T-helper 17 cell (primary cell): ENCODE measurements around the gene PARD3. TPM values are rescaled to one million over a fixed set of nuclear protein-coding genes. Genes with fewer than 3 reads are reported as not detected.

ENCODE experiments used
- ATAC-seq: fragments of 150-1000 bp; cut with Tn5 transposase; 2 replicates; pipeline ENCODE4 v1.10.0; 2021; ENCODE audit warnings: mild to moderate bottlenecking, moderate library complexity
- DNase-seq, 3 donors: peaks; one replicate each; pipeline versions ENCODE4 v3.0.0 to v3.0.0-alpha.2; 2020 to 2021
- H3K9me3 ChIP-seq: one replicate; pipeline ENCODE4 v1.7.0; 2013; ENCODE audit warnings: low read length, mild to moderate bottlenecking; ENCODE audit not compliant: control insufficient read depth, poor library complexity, severe bottlenecking
- H3K27ac Mint-ChIP-seq: one replicate; pipeline ENCODE4 v1.8.0; 2022; ENCODE audit warnings: mild to moderate bottlenecking, moderate library complexity, mixed read lengths
- H3K27me3 Mint-ChIP-seq: one replicate; pipeline ENCODE4 v1.8.0; 2022; ENCODE audit warnings: mixed read lengths
- H3K36me3 Mint-ChIP-seq: one replicate; pipeline ENCODE4 v1.8.0; 2022; ENCODE audit warnings: low read depth, mixed read lengths
- H3K4me1 Mint-ChIP-seq: one replicate; pipeline ENCODE4 v1.8.0; 2022; ENCODE audit warnings: mild to moderate bottlenecking, mixed read lengths
- H3K4me3 Mint-ChIP-seq: one replicate; pipeline ENCODE4 v1.8.0; 2022; ENCODE audit warnings: mild to moderate bottlenecking, moderate library complexity, mixed read lengths
- total RNA-seq, 4 donors: library from RNA in 2 of 4; stranded (reverse) in 2 of 4; gene quantifications; one replicate each; pipeline ENCODE4 v1.2.3 and lab custom pipeline; 2022 to 2026

Gene PARD3
- total RNA-seq, 2 donors from 2014 or later: 0.32 to 8.2 TPM

- no peak overlapping the region for H3K4me3 Mint-ChIP-seq
- no peaks in the 10 kb centered on the region for H3K36me3 Mint-ChIP-seq
- ATAC-seq (no peak), DNase-seq (no peak)
- peaks cover 45% of the 10 kb centered on the region for H3K27me3 Mint-ChIP-seq
- H3K27ac Mint-ChIP-seq: no peak overlapping the region
- no peaks in the 10 kb centered on the region for H3K9me3 ChIP-seq
- H3K4me1 Mint-ChIP-seq: no peaks in the 10 kb centered on the region
Measured at GRCh38 chr10:34203966-34204630, 611.0 kb downstream of the PARD3 start.

GRCh38 chr10:34200355-34200901, 614.7 kb downstream of the PARD3 start:
- H3K27me3 Mint-ChIP-seq: peaks cover 44% of the 10 kb centered on the region
- H3K27ac Mint-ChIP-seq: no peak overlapping the region
- no peak for ATAC-seq
- no peak overlapping the region for H3K4me3 Mint-ChIP-seq
- H3K9me3 ChIP-seq: no peaks in the 10 kb centered on the region
- no peaks in the 10 kb centered on the region for H3K36me3 Mint-ChIP-seq
- H3K4me1 Mint-ChIP-seq: no peaks in the 10 kb centered on the region
- DNase-seq: no peak

- DNase-seq (no peak), ATAC-seq (no peak)
- Mint-ChIP-seq H3K27ac (no peak overlapping the region), H3K27me3 (peaks cover 40% of the 10 kb centered on the region), H3K36me3 (no peaks in the 10 kb centered on the region), H3K4me1 (no peaks in the 10 kb centered on the region), H3K4me3 (no peak overlapping the region)
- no peaks in the 10 kb centered on the region for H3K9me3 ChIP-seq
Measured at GRCh38 chr10:34198953-34199352, 616.1 kb downstream of the PARD3 start.

DNA sequence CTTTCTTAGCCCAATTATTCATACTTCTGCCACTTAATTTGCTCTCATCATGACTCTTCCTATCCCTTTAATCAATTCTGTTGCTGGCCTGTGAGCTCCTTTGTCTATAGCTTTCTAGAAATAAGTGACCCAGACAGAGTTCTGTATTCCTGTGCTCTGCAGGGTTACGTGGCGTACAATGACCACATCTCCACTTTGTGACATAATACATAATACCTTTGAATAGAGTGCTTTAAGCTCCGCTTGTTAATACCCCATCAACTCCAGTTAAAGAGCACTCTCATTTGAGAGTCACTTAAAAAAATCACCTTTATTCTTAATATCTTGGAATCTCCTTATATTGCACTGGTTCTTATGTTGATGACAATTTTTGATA, 619.0 kb downstream of the PARD3 start:
- no peak overlapping the region for H3K27ac Mint-ChIP-seq
- peaks cover 34% of the 10 kb centered on the region for H3K27me3 Mint-ChIP-seq
- H3K36me3 Mint-ChIP-seq: no peaks in the 10 kb centered on the region
- ATAC-seq (no peak), DNase-seq (no peak)
- H3K4me3 Mint-ChIP-seq: no peak overlapping the region
- H3K9me3 ChIP-seq: no peaks in the 10 kb centered on the region
- H3K4me1 Mint-ChIP-seq: no peaks in the 10 kb centered on the region

GRCh38 chr10:34195364-34196057, 619.6 kb downstream of the PARD3 start:
- Mint-ChIP-seq H3K27ac (no peak overlapping the region), H3K4me1 (no peaks in the 10 kb centered on the region), H3K36me3 (no peaks in the 10 kb centered on the region), H3K27me3 (peaks cover 36% of the 10 kb centered on the region), H3K4me3 (no peak overlapping the region)
- ATAC-seq (no peak), DNase-seq (no peak)
- H3K9me3 ChIP-seq: no peaks in the 10 kb centered on the region

DNA sequence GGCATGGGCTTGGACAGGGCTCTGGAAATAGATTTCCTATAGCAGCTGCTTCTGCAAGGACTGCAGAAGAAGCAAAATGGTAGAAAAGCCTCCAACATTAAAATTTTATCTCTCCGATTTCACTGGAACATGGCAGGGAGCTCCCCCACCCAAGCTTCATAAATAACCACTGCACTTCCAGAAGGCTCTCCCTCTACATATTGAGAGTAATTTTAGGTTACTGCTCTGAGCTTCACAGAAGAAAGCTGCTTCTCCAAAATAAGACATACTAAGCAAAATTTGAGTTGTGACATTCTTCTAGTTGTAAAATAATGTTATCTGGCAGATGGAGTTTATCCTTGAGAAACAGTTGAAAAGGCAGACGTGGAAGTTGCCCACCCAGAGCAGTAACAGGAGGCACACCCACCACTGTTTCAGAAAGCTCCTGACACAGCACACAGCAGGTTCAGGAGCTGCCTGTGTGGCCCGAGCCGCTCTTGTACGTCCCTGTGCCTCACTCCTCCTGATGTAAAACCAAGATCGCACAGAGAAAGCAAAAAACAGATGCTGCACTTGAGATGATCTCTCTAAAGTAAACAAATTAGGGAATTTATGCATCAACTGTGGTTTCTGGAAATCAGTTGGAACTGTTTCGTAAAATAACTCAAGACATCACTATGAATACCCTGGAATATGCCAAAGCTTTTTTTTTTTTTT, 621.0 kb downstream of the PARD3 start:
- Mint-ChIP-seq H3K27ac (no peak overlapping the region), H3K36me3 (no peaks in the 10 kb centered on the region), H3K27me3 (peaks cover 30% of the 10 kb centered on the region), H3K4me1 (no peaks in the 10 kb centered on the region), H3K4me3 (no peak overlapping the region)
- H3K9me3 ChIP-seq: no peaks in the 10 kb centered on the region
- DNase-seq (no peak), ATAC-seq (no peak)

DNA sequence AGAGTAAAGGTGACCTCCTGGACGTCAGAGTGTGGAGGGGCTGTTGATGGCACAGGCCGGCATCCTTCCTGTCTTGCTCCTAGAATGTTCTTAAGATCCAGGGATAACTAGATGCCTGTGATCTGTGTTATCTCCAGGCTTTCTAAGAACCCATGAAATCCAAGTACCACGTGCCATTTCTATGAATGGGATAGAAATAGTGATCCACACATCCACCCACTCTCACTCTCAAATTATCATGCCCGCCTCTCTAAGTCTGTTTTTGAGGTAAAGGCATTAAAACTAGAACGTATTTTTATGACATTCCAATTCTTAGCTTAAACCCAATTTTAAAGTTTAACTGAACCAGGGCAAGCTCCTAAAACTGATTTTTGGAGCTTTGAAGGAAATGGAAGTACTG, 622.5 kb downstream of the PARD3 start:
- H3K9me3 ChIP-seq: no peaks in the 10 kb centered on the region
- Mint-ChIP-seq H3K27me3 (peaks cover 30% of the 10 kb centered on the region), H3K4me3 (no peak overlapping the region), H3K36me3 (no peaks in the 10 kb centered on the region), H3K27ac (no peak overlapping the region), H3K4me1 (no peaks in the 10 kb centered on the region)
- DNase-seq (no peak), ATAC-seq (no peak)

GRCh38 chr10:34191406-34191805, 623.7 kb downstream of the PARD3 start:
- H3K9me3 ChIP-seq: no peaks in the 10 kb centered on the region
- Mint-ChIP-seq H3K4me1 (no peaks in the 10 kb centered on the region), H3K27ac (no peak overlapping the region), H3K36me3 (no peaks in the 10 kb centered on the region), H3K4me3 (no peak overlapping the region), H3K27me3 (peaks cover 32% of the 10 kb centered on the region)
- ATAC-seq (no peak), DNase-seq (no peak)

DNA sequence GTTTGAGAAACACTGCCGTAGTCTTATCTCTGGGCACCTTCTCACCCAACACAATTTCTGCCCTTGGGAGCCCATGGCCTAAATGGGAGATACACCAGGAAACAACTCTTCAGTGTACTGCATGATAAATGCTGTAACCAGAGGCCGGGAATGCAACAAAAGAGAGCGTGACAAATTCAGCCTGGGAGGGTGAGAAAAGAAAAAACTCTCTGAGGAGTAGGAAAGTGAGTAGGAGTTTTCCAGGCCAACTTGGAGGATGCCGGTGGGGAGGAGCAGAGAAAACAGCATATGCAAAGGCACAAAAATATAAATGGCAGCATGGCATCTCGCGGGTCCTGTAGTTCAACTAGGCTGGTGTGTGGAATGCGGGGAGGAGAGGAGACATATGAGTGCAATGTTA, 624.5 kb downstream of the PARD3 start:
- no peak overlapping the region for H3K4me3 Mint-ChIP-seq
- no peaks in the 10 kb centered on the region for H3K36me3 Mint-ChIP-seq

DNA sequence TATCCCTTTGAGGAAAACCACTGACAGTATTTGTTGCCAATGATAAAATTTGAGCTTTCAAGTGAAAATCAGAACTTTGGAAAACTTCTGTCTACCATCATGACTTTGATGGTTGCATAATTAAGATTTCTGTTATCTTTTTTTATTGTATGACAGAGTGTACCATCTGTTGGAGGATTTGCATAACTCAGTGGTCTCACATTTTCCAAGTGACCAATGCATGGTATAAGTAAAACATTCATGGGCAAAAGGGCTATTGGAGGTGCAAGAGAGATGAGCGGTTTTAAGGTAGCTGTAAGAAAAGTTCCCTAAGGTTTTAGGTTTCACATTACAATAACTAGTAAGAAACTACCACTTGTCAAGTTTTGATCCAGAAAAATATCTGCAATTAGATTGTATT, 625.3 kb downstream of the PARD3 start:
- no peak overlapping the region for H3K4me3 Mint-ChIP-seq
- H3K27ac Mint-ChIP-seq: no peak overlapping the region
- no peak for ATAC-seq
- H3K4me1 Mint-ChIP-seq: no peaks in the 10 kb centered on the region
- no peaks in the 10 kb centered on the region for H3K36me3 Mint-ChIP-seq
- H3K27me3 Mint-ChIP-seq: peaks cover 32% of the 10 kb centered on the region
- DNase-seq: no peak
- H3K9me3 ChIP-seq: no peaks in the 10 kb centered on the region

More for the DNA sequence above, 624.5 kb downstream of the PARD3 start:
- Mint-ChIP-seq H3K27ac (no peak overlapping the region), H3K4me1 (no peaks in the 10 kb centered on the region), H3K27me3 (peaks cover 27% of the 10 kb centered on the region)
- DNase-seq: no peak
- no peak for ATAC-seq
- no peaks in the 10 kb centered on the region for H3K9me3 ChIP-seq

DNA sequence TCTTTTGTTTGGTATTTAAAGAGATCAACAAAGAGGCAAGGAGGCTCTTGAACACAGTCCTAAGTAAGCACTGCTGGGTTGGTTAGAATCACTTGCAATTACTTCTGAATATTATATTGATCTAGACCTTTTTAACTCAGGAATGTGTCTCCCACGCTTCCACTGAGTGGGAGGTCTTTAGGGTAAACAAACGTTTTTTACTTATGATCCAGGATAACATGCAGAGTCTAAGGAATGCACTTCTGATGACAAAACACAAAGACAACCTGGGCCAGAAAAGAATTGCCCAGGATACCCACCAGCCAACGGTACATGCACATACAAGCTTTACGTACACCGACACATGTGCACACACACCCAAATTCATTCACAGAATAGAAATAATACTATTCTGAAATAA, 626.9 kb downstream of the PARD3 start:
- DNase-seq (no peak), ATAC-seq (no peak)
- H3K9me3 ChIP-seq: no peaks in the 10 kb centered on the region
- H3K27me3 Mint-ChIP-seq: peaks cover 31% of the 10 kb centered on the region
- no peaks in the 10 kb centered on the region for H3K36me3 Mint-ChIP-seq
- H3K4me1 Mint-ChIP-seq: no peaks in the 10 kb centered on the region
- no peak overlapping the region for H3K4me3 Mint-ChIP-seq
- H3K27ac Mint-ChIP-seq: no peak overlapping the region

- H3K9me3 ChIP-seq: no peaks in the 10 kb centered on the region
- no peaks in the 10 kb centered on the region for H3K4me1 Mint-ChIP-seq
- no peak overlapping the region for H3K27ac Mint-ChIP-seq
- no peaks in the 10 kb centered on the region for H3K36me3 Mint-ChIP-seq
- no peak for DNase-seq
- no peak for ATAC-seq
- H3K27me3 Mint-ChIP-seq: peaks cover 24% of the 10 kb centered on the region
- no peak overlapping the region for H3K4me3 Mint-ChIP-seq
Measured at GRCh38 chr10:34187201-34187600, 627.9 kb downstream of the PARD3 start.

GRCh38 chr10:34186745-34187144, 628.4 kb downstream of the PARD3 start:
- DNase-seq: no peak
- peaks cover 24% of the 10 kb centered on the region for H3K27me3 Mint-ChIP-seq
- H3K27ac Mint-ChIP-seq: no peak overlapping the region
- H3K36me3 Mint-ChIP-seq: no peaks in the 10 kb centered on the region
- no peak for ATAC-seq
- H3K4me1 Mint-ChIP-seq: no peaks in the 10 kb centered on the region
- no peak overlapping the region for H3K4me3 Mint-ChIP-seq
- H3K9me3 ChIP-seq: no peaks in the 10 kb centered on the region
